ENCODE results near the gene TRIP12. TPM values are rescaled to one million over a fixed set of nuclear protein-coding genes. Genes with fewer than 3 reads are reported as not detected.

Gene TRIP12
- total RNA-seq, 1 experiment from 2014 or later = 175 TPM

DNA sequence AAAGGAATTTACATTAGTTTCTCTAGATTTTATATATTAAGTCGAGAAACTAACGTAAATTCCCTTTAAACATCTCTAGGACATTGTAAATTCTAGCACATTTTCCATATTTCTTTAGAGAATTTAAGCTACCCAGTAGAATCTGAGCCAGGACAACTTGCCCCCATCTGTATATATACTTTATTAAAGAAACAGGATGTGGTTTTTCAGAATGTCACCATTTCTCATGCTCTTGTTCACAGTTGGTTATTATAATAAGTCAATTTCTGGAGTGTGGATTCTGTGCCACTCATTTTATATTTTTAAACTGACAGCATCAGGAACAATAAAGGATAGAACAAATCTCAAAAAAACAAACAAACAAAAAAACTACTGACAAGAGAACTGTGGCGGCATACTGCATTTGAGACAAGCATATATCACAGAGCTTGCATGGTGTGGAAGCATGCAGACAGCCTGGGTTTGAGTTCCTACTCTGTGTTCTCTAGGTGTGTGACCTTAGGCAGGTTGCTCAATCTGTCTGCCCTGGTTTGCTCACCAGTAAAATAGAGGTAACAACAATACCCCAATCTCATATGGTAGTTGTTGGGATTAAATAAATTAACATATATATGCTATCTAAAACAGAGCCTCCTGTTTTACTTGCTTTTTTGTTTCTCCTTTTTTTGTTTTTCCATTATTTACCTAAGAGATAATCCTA is 146.0 kb downstream of the TRIP12 start:
- Histone ChIP-seq H3K9me3 (ENCODE audit: control insufficient read depth in 1 of 2, insufficient read depth in 1 of 2, low read depth in 1 of 2, low read length in 2 of 2) (no peaks in the 10 kb centered on the region), H3K4me2 (ENCODE audit: low read length) (no peak overlapping the region), H4K20me1 (ENCODE audit: insufficient read depth) (peaks cover 8% of the 10 kb centered on the region; the same call in 1 of the 2 replicates), H3K79me2 (ENCODE audit: insufficient read depth, low read length) (peaks cover 5% of the 10 kb centered on the region; the same call in 1 of the 2 replicates), H3K4me1 (ENCODE audit: control insufficient read depth in 1 of 2, insufficient read depth in 2 of 2, low read length in 2 of 2) (no peaks in the 10 kb centered on the region), H3K36me3 (ENCODE audit: control insufficient read depth in 1 of 2, insufficient read depth in 2 of 2, low read length in 2 of 2) (peaks cover 16 to 30% of the 10 kb centered on the region in 2 experiments), H3K9ac (ENCODE audit: low read length) (no peak overlapping the region), H3K27ac (ENCODE audit: low read depth, low read length) (no peak overlapping the region), H3K27me3 (ENCODE audit: insufficient read depth, low read length) (no peaks in the 10 kb centered on the region), H3K4me3 (replicated peaks in 1 of 2; ENCODE audit: low read depth in 1 of 2, low read length in 2 of 2) (no peak overlapping the region), H3K9me2 (ENCODE audit: insufficient read depth) (no peaks in the 10 kb centered on the region), H2AFZ (ENCODE audit: low read depth, low read length, poor library complexity, severe bottlenecking) (no peak overlapping the region)
- DNase-seq (ENCODE audit: low read depth, low spot score) (no peak), ATAC-seq (no peak)
- ChIA-PET RAD21 (ENCODE audit: low non-redundant PET in 1 of 2, low total read pairs in 2 of 2, uncharacterized antibody in 2 of 2, unreplicated experiment in 2 of 2) (interaction anchor here in 1 of 2 experiments (0.6 kb wide), 1 partner anchor 374 kb away, joined by 3 read pairs; no protein-coding TSS in a partner anchor), CTCF (no interaction called here), POLR2A (no interaction called here)
- TF ChIP-seq TCF7L2 (IDR thresholded peaks at IDR 0.05; ENCODE audit: borderline replicate concordance, extremely low read depth, insufficient read depth, insufficient read length) = no peak
- no peak for TF ChIP-seq YY1 (IDR thresholded peaks at IDR 0.05; ENCODE audit: extremely low read depth, insufficient replicate concordance, low read depth, low read length)
- no peak for TF ChIP-seq POLR2AphosphoS5 (IDR thresholded peaks at IDR 0.05; ENCODE audit: low read depth, low read length)
- no peak for TF ChIP-seq SIN3A (IDR thresholded peaks at IDR 0.05; ENCODE audit: low read depth)
- no peak for TF ChIP-seq EGR1 (IDR thresholded peaks at IDR 0.05; ENCODE audit: low read depth)
- TF ChIP-seq RAD21 (IDR thresholded peaks at IDR 0.05; ENCODE audit: low read depth) = no peak
- no peak for TF ChIP-seq ELF1 (IDR thresholded peaks at IDR 0.05; ENCODE audit: borderline replicate concordance, low read depth)
- TF ChIP-seq, protein P1, sequence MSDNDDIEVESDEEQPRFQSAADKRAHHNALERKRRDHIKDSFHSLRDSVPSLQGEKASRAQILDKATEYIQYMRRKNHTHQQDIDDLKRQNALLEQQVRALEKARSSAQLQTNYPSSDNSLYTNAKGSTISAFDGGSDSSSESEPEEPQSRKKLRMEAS (IDR thresholded peaks at IDR 0.05) = no peak
- no peak for TF ChIP-seq ZNF274 (IDR thresholded peaks at IDR 0.05; ENCODE audit: low read depth, low read length)
- TF ChIP-seq CBX3 (IDR thresholded peaks at IDR 0.05; ENCODE audit: low read depth) = no peak
- intact Hi-C loops (cut with micrococcal nuclease) = no loop called here
- no TSS peak for BruUV-seq (replicated peaks)

DNA sequence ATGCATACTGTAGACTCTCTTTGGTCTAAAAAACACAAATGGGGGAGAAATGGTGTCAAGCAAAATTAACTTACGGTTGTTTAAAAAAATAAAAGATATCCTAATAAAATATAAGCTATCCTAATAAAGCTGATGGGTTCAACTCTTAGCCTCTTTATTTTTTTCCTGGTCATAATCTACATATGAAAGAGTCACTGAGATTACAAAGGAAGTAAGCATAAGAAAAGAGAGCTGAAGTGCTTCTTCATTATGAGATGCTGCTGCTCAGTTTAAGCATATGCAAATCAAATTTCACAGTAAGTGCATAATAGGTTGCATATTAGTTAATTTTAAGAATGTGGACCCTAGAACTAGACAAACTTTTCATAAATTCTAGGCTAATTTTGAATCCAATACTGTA is 147.6 kb downstream of the TRIP12 start:
- BruUV-seq (replicated peaks) = no TSS peak
- CTCF ChIA-PET = no interaction called here
- peaks cover 16 to 32% of the 10 kb centered on the region in 2 experiments for H3K36me3 ChIP-seq (ENCODE audit: control insufficient read depth in 1 of 2, insufficient read depth in 2 of 2, low read length in 2 of 2)
- no peak for TF ChIP-seq SP1 (IDR thresholded peaks at IDR 0.05; ENCODE audit: low read depth)
- TF ChIP-seq EZH2phosphoT487 (IDR thresholded peaks at IDR 0.05; ENCODE audit: borderline replicate concordance) = no peak
- no peak for TF ChIP-seq SRF (IDR thresholded peaks at IDR 0.05; ENCODE audit: low read depth)
- no peak for TF ChIP-seq ZFX (IDR thresholded peaks at IDR 0.05)
- no peak for TF ChIP-seq FOSL1 (IDR thresholded peaks at IDR 0.05; ENCODE audit: low read depth)
- no peak for TF ChIP-seq YY1 (IDR thresholded peaks at IDR 0.05; ENCODE audit: extremely low read depth, insufficient replicate concordance, low read depth, low read length)
- no peak for TF ChIP-seq ZNF274 (IDR thresholded peaks at IDR 0.05; ENCODE audit: low read depth, low read length)
- TF ChIP-seq, protein P2, sequence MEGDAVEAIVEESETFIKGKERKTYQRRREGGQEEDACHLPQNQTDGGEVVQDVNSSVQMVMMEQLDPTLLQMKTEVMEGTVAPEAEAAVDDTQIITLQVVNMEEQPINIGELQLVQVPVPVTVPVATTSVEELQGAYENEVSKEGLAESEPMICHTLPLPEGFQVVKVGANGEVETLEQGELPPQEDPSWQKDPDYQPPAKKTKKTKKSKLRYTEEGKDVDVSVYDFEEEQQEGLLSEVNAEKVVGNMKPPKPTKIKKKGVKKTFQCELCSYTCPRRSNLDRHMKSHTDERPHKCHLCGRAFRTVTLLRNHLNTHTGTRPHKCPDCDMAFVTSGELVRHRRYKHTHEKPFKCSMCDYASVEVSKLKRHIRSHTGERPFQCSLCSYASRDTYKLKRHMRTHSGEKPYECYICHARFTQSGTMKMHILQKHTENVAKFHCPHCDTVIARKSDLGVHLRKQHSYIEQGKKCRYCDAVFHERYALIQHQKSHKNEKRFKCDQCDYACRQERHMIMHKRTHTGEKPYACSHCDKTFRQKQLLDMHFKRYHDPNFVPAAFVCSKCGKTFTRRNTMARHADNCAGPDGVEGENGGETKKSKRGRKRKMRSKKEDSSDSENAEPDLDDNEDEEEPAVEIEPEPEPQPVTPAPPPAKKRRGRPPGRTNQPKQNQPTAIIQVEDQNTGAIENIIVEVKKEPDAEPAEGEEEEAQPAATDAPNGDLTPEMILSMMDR (IDR thresholded peaks at IDR 0.05 in 2 of 3, conservative IDR thresholded peaks at IDR 0.05 in 1 of 3; ENCODE audit: borderline replicate concordance in 1 of 3, insufficient read depth in 1 of 3, low read depth in 2 of 3, low read length in 2 of 3) = no peak
- TF ChIP-seq JUND (IDR thresholded peaks at IDR 0.05) = no peak
- no peak for TF ChIP-seq EZH2 (IDR thresholded peaks at IDR 0.05)
- no peak for TF ChIP-seq POLR2A (IDR thresholded peaks at IDR 0.05; ENCODE audit: borderline replicate concordance, extremely low read depth, insufficient read depth, insufficient read length)
- TF ChIP-seq, protein P3, sequence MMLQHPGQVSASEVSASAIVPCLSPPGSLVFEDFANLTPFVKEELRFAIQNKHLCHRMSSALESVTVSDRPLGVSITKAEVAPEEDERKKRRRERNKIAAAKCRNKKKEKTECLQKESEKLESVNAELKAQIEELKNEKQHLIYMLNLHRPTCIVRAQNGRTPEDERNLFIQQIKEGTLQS (IDR thresholded peaks at IDR 0.05) = no peak

More for the DNA sequence above, 147.6 kb downstream of the TRIP12 start:
- Histone ChIP-seq H3K4me1 (ENCODE audit: control insufficient read depth in 1 of 2, insufficient read depth in 2 of 2, low read length in 2 of 2) (no peaks in the 10 kb centered on the region), H3K9me3 (ENCODE audit: control insufficient read depth in 1 of 2, insufficient read depth in 1 of 2, low read depth in 1 of 2, low read length in 2 of 2) (no peaks in the 10 kb centered on the region), H3K79me2 (ENCODE audit: insufficient read depth, low read length) (no peaks in the 10 kb centered on the region), H3K9me2 (ENCODE audit: insufficient read depth) (no peaks in the 10 kb centered on the region), H3K27me3 (ENCODE audit: insufficient read depth, low read length) (no peaks in the 10 kb centered on the region), H3K27ac (ENCODE audit: low read depth, low read length) (no peak overlapping the region), H3K4me2 (ENCODE audit: low read length) (no peak overlapping the region), H2AFZ (ENCODE audit: low read depth, low read length, poor library complexity, severe bottlenecking) (no peak overlapping the region), H4K20me1 (ENCODE audit: insufficient read depth) (no peaks in the 10 kb centered on the region), H3K4me3 (replicated peaks in 1 of 2; ENCODE audit: low read depth in 1 of 2, low read length in 2 of 2) (no peak overlapping the region), H3K9ac (ENCODE audit: low read length) (no peak overlapping the region)
- POLR2A ChIA-PET = no interaction called here
- RAD21 ChIA-PET (ENCODE audit: low non-redundant PET in 1 of 2, low total read pairs in 2 of 2, uncharacterized antibody in 2 of 2, unreplicated experiment in 2 of 2) = no interaction called here
- intact Hi-C loops (cut with micrococcal nuclease) = no loop called here
- DNase-seq (ENCODE audit: low read depth, low spot score) (no peak), ATAC-seq (no peak)
